ENCODE measurements around the gene CAPNS2. TPM values are rescaled to one million over a fixed set of nuclear protein-coding genes. Genes with fewer than 3 reads are reported as not detected.

The CAPNS2 gene
- total and polyA plus RNA-seq, 9 of the 15 experiments (the other 6 are each of a cell fraction or from before 2014, with no cell fraction given), result 0.12 to 0.65 (median 0.24) TPM; not detected in 2

- H3K9me3 ChIP-seq (replicated peaks; ENCODE audit: control insufficient read depth, insufficient read depth, low read depth, low read length), result no peaks in the 10 kb centered on the region
- no peaks in the 10 kb centered on the region for H3K27me3 ChIP-seq (ENCODE audit: control insufficient read depth in 2 of 2, insufficient read depth in 2 of 2, low read length in 2 of 2)
- 18% methylated on average over 5 of the region's 5 CpGs for WGBS (ENCODE audit: insufficient coverage, low coverage, missing lambda C conversion rate)
- 0 out of 2 replicates have a peak overlapping the region, but pooled peaks have one; percentile 14 for H2AFZ ChIP-seq (ENCODE audit: low read depth, low read length)
- H3K4me3 ChIP-seq, result no peak overlapping the region
- in situ Hi-C loops (cut with MboI), result no loop called here
- H4K20me1 ChIP-seq (replicated peaks; ENCODE audit: control insufficient read depth, insufficient read depth, low read length), result no peaks in the 10 kb centered on the region
- FAIRE-seq (peak; percentile 75), DNase-seq (ENCODE audit: extremely low read depth in 1 of 4, low spot score in 3 of 4) (peak in 2 of 4 experiments; percentile 19 to 65), ATAC-seq (peak; percentile 48)
- ChIA-PET CTCF (ENCODE audit: low intra/inter-chr PET ratio) (no interaction called here), POLR2A (no interaction called here)
- intact Hi-C loops (cut with micrococcal nuclease), result no loop called here
- no peak overlapping the region for H3K9ac ChIP-seq (ENCODE audit: insufficient read depth in 1 of 2, low read depth in 2 of 2, low read length in 2 of 2)
- no TSS peak for BruUV-seq (replicated peaks)
- peak overlapping the region; percentile 59; the same call in 1 of the 3 replicates for H3K27ac ChIP-seq (ENCODE audit: extremely low read depth, low read depth, low read length)
- H3K36me3 ChIP-seq (ENCODE audit: control insufficient read depth, insufficient read depth, low read length), result no peaks in the 10 kb centered on the region
- peaks cover 0 to 35% of the 10 kb centered on the region in 2 experiments; a peak in 3 of 5 replicates for H3K4me1 ChIP-seq (replicated peaks in 1 of 2; ENCODE audit: control insufficient read depth in 2 of 2, insufficient read depth in 2 of 2, low read length in 2 of 2)
- H3K9me1 ChIP-seq (ENCODE audit: control insufficient read depth, insufficient read depth, low read length), result no peaks in the 10 kb centered on the region
- no peaks in the 10 kb centered on the region for H3K79me2 ChIP-seq (ENCODE audit: control insufficient read depth, insufficient read depth, low read length)
- no peak overlapping the region for H3K4me2 ChIP-seq (ENCODE audit: insufficient read depth, low read length)
- TF ChIP-seq TRIM24 (IDR thresholded peaks at IDR 0.05) (peak in 1 of 2 experiments; percentile 43; a peak in 1 of 4 replicates), MAZ (CRISPR knock-in tag; conservative IDR thresholded peaks at IDR 0.05 in 1 of 2, IDR thresholded peaks at IDR 0.05 in 1 of 2) (no peak), PML (IDR thresholded peaks at IDR 0.05; ENCODE audit: low read length) (0 out of 2 replicates have a peak, but pooled peaks have one; percentile 41), ZNF282 (CRISPR knock-in tag; IDR thresholded peaks at IDR 0.05) (no peak), ZNF133 (CRISPR knock-in tag; IDR thresholded peaks at IDR 0.05) (no peak), TEAD4 (IDR thresholded peaks at IDR 0.05; ENCODE audit: low read length) (peak; percentile 85), TEAD4 (CRISPR knock-in tag; IDR thresholded peaks at IDR 0.05; ENCODE audit: borderline replicate concordance) (no peak), ZC3H8 (IDR thresholded peaks at IDR 0.05) (no peak), ZBTB11 (CRISPR knock-in tag; IDR thresholded peaks at IDR 0.05) (0 out of 6 replicates have a peak, but pooled peaks of 1 of the 3 experiments have one; percentile 28), NCOR1 (IDR thresholded peaks at IDR 0.05) (peak; percentile 71), ZNF197 (CRISPR knock-in tag; IDR thresholded peaks at IDR 0.05; ENCODE audit: low read depth) (no peak), HMBOX1 (IDR thresholded peaks at IDR 0.05) (peak; percentile 60; the same call in 1 of the 2 replicates), BRF2 (IDR thresholded peaks at IDR 0.05; ENCODE audit: borderline replicate concordance, insufficient read depth, insufficient read length) (no peak), JUND (IDR thresholded peaks at IDR 0.05; ENCODE audit: borderline replicate concordance, low read depth, low read length) (peak; percentile 30; the same call in 1 of the 2 replicates), JUND (tag; IDR thresholded peaks at IDR 0.05; ENCODE audit: borderline replicate concordance, low read depth, low read length) (no peak; the same call in 2 of the 3 replicates)
- TF ChIP-seq, protein P1, sequence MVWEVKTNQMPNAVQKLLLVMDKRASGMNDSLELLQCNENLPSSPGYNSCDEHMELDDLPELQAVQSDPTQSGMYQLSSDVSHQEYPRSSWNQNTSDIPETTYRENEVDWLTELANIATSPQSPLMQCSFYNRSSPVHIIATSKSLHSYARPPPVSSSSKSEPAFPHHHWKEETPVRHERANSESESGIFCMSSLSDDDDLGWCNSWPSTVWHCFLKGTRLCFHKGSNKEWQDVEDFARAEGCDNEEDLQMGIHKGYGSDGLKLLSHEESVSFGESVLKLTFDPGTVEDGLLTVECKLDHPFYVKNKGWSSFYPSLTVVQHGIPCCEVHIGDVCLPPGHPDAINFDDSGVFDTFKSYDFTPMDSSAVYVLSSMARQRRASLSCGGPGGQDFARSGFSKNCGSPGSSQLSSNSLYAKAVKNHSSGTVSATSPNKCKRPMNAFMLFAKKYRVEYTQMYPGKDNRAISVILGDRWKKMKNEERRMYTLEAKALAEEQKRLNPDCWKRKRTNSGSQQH (CRISPR knock-in tag; IDR thresholded peaks at IDR 0.05), result no peak
Measured at GRCh38 chr16:55570159-55570558, 3.7 kb downstream of the CAPNS2 start.

All from K562 (cell line).